Measurements from ENCODE around the gene LTB4R.
A peak's percentile ranks its signal among the peaks of the same experiment; 100 is the strongest.

The LTB4R gene

GRCh38 chr14:24330973-24331674 lies 19.8 kb downstream of the LTB4R start (continued):
- TF ChIP-seq ZFP3 (CRISPR knock-in tag; IDR thresholded peaks at IDR 0.05): no peak
- no peak for TF ChIP-seq ZNF8 (CRISPR knock-in tag; IDR thresholded peaks at IDR 0.05)

GRCh38 chr14:24331731-24332267 lies 20.5 kb downstream of the LTB4R start:
- TF ChIP-seq SNAI2 (CRISPR knock-in tag; IDR thresholded peaks at IDR 0.05) (no peak), ARNTL (CRISPR knock-in tag; IDR thresholded peaks at IDR 0.05; ENCODE audit: borderline replicate concordance, low read depth) (no peak), ZNF70 (CRISPR knock-in tag; IDR thresholded peaks at IDR 0.05) (no peak), TSHZ2 (CRISPR knock-in tag; IDR thresholded peaks at IDR 0.05) (no peak), POU6F1 (CRISPR knock-in tag; IDR thresholded peaks at IDR 0.05; ENCODE audit: borderline replicate concordance, low read depth) (no peak), ZFP3 (CRISPR knock-in tag; IDR thresholded peaks at IDR 0.05) (no peak), CSRNP3 (CRISPR knock-in tag; IDR thresholded peaks at IDR 0.05) (no peak), TOX (CRISPR knock-in tag; IDR thresholded peaks at IDR 0.05; ENCODE audit: borderline replicate concordance) (no peak), CSDC2 (CRISPR knock-in tag; IDR thresholded peaks at IDR 0.05) (no peak), ZNF565 (CRISPR knock-in tag; conservative IDR thresholded peaks at IDR 0.05; ENCODE audit: low read depth) (no peak), ZC3H10 (CRISPR knock-in tag; IDR thresholded peaks at IDR 0.05) (no peak), PPARA (CRISPR knock-in tag; IDR thresholded peaks at IDR 0.05; ENCODE audit: borderline replicate concordance) (no peak), ZFP30 (CRISPR knock-in tag; IDR thresholded peaks at IDR 0.05) (no peak), CREB5 (CRISPR knock-in tag; IDR thresholded peaks at IDR 0.05; ENCODE audit: low read depth) (no peak), GLIS3 (CRISPR knock-in tag; IDR thresholded peaks at IDR 0.05) (no peak)
- peak; percentile 1; the same call in 2 of the 3 replicates for ATAC-seq

GRCh38 chr14:24332268-24332993 lies 21.1 kb downstream of the LTB4R start:
- TF ChIP-seq ZNF565 (CRISPR knock-in tag; conservative IDR thresholded peaks at IDR 0.05; ENCODE audit: low read depth): no peak
- TF ChIP-seq ZNF70 (CRISPR knock-in tag; IDR thresholded peaks at IDR 0.05): no peak
- TF ChIP-seq CSRNP3 (CRISPR knock-in tag; IDR thresholded peaks at IDR 0.05): no peak
- TF ChIP-seq ZFP30 (CRISPR knock-in tag; IDR thresholded peaks at IDR 0.05): no peak
- no peak for TF ChIP-seq SNAI2 (CRISPR knock-in tag; IDR thresholded peaks at IDR 0.05)
- TF ChIP-seq ESRRG (CRISPR knock-in tag; IDR thresholded peaks at IDR 0.05): no peak
- TF ChIP-seq OSR1 (CRISPR knock-in tag; IDR thresholded peaks at IDR 0.05): no peak
- no peak for TF ChIP-seq ZNF8 (CRISPR knock-in tag; IDR thresholded peaks at IDR 0.05)
- TF ChIP-seq ZFP3 (CRISPR knock-in tag; IDR thresholded peaks at IDR 0.05): no peak
- TF ChIP-seq ARNTL (CRISPR knock-in tag; IDR thresholded peaks at IDR 0.05; ENCODE audit: borderline replicate concordance, low read depth): no peak
- no peak for TF ChIP-seq PPARA (CRISPR knock-in tag; IDR thresholded peaks at IDR 0.05; ENCODE audit: borderline replicate concordance)
- no peak for TF ChIP-seq POU6F1 (CRISPR knock-in tag; IDR thresholded peaks at IDR 0.05; ENCODE audit: borderline replicate concordance, low read depth)
- TF ChIP-seq TSHZ2 (CRISPR knock-in tag; IDR thresholded peaks at IDR 0.05): no peak
- peak; percentile 82 for ATAC-seq

All from SK-N-SH treated with all-trans-retinoic acid at 6 μM for 48 hours (cell line).